ENCODE measurements around the gene MIS18A. TPM values are rescaled to one million over a fixed set of nuclear protein-coding genes. Genes with fewer than 3 reads are reported as not detected.

The MIS18A gene
- total RNA-seq, 1 donor from 2014 or later, result 5.0 TPM

- H3K4me1 Mint-ChIP-seq (ENCODE audit: low read depth), result no peaks in the 10 kb centered on the region
- no peaks in the 10 kb centered on the region for H3K27me3 Mint-ChIP-seq (ENCODE audit: low read depth)
Observed at GRCh38 chr21:32299695-32300094, 20.8 kb upstream of the MIS18A start.

GRCh38 chr21:32298658-32299081, 19.8 kb upstream of the MIS18A start, which contains the start of gene MRAP:
TSS of gene MRAP (plus strand) at chr21:32298855. CDS start at chr21:32298972, 117 bp downstream.
- no peak for TF ChIP-seq CTCF (IDR thresholded peaks at IDR 0.05)
- Mint-ChIP-seq H3K4me1 (ENCODE audit: low read depth) (no peaks in the 10 kb centered on the region), H3K27ac (ENCODE audit: unreplicated experiment) (no peak within 1 kb of the TSS), H3K27me3 (ENCODE audit: low read depth) (no peaks in the 10 kb centered on the region), H3K9me3 (ENCODE audit: low read depth) (no peaks in the 10 kb centered on the region), H3K4me3 (ENCODE audit: unreplicated experiment) (no peak within 1 kb of the TSS), H3K36me3 (ENCODE audit: low read depth) (peaks cover 7% of the 10 kb centered on the region)
- no peak for DNase-seq (ENCODE audit: low spot score)

More at GRCh38 chr21:32299695-32300094, 20.8 kb upstream of the MIS18A start:
- Mint-ChIP-seq H3K4me3 (ENCODE audit: unreplicated experiment) (no peak overlapping the region), H3K36me3 (ENCODE audit: low read depth) (peaks cover 7% of the 10 kb centered on the region), H3K9me3 (ENCODE audit: low read depth) (no peaks in the 10 kb centered on the region), H3K27ac (ENCODE audit: unreplicated experiment) (no peak overlapping the region)
- TF ChIP-seq CTCF (IDR thresholded peaks at IDR 0.05), result no peak
- DNase-seq (ENCODE audit: low spot score), result no peak

GRCh38 chr21:32298148-32298559, 19.3 kb upstream of the MIS18A start:
- H3K36me3 Mint-ChIP-seq (ENCODE audit: low read depth), result peaks cover 7% of the 10 kb centered on the region
- no peaks in the 10 kb centered on the region for H3K27me3 Mint-ChIP-seq (ENCODE audit: low read depth)
- no peak overlapping the region for H3K4me3 Mint-ChIP-seq (ENCODE audit: unreplicated experiment)
- no peak overlapping the region for H3K27ac Mint-ChIP-seq (ENCODE audit: unreplicated experiment)
- no peaks in the 10 kb centered on the region for H3K9me3 Mint-ChIP-seq (ENCODE audit: low read depth)
- H3K4me1 Mint-ChIP-seq (ENCODE audit: low read depth), result no peaks in the 10 kb centered on the region
- DNase-seq (ENCODE audit: low spot score), result no peak
- no peak for TF ChIP-seq CTCF (IDR thresholded peaks at IDR 0.05)

- Mint-ChIP-seq H3K36me3 (ENCODE audit: low read depth) (peaks cover 7% of the 10 kb centered on the region), H3K27me3 (ENCODE audit: low read depth) (no peaks in the 10 kb centered on the region), H3K4me1 (ENCODE audit: low read depth) (no peaks in the 10 kb centered on the region), H3K9me3 (ENCODE audit: low read depth) (no peaks in the 10 kb centered on the region), H3K4me3 (ENCODE audit: unreplicated experiment) (no peak overlapping the region), H3K27ac (ENCODE audit: unreplicated experiment) (no peak overlapping the region)
- no peak for DNase-seq (ENCODE audit: low spot score)
- no peak for TF ChIP-seq CTCF (IDR thresholded peaks at IDR 0.05)
Observed at GRCh38 chr21:32297449-32297848, 18.6 kb upstream of the MIS18A start.

- Mint-ChIP-seq H3K9me3 (ENCODE audit: low read depth) (peaks cover 9% of the 10 kb centered on the region), H3K27me3 (ENCODE audit: low read depth) (no peaks in the 10 kb centered on the region)
- no peak for TF ChIP-seq CTCF (IDR thresholded peaks at IDR 0.05)
Observed at GRCh38 chr21:32285476-32285875, 6.6 kb upstream of the MIS18A start.

More at GRCh38 chr21:32285476-32285875, 6.6 kb upstream of the MIS18A start:
- DNase-seq (ENCODE audit: low spot score), result no peak
- Mint-ChIP-seq H3K4me3 (ENCODE audit: unreplicated experiment) (no peak overlapping the region), H3K27ac (ENCODE audit: unreplicated experiment) (no peak overlapping the region), H3K36me3 (ENCODE audit: low read depth) (peaks cover 2% of the 10 kb centered on the region), H3K4me1 (ENCODE audit: low read depth) (peaks cover under 1% of the 10 kb centered on the region)
